ENCODE data around the gene CEACAM8. TPM values are rescaled to one million over a fixed set of nuclear protein-coding genes. Genes with fewer than 3 reads are reported as not detected.
"Not testable (repeated sequence)": the region's sequence is repeated elsewhere in the genome, so short reads cannot be mapped to it uniquely, and the experiment has no call there.

CEACAM8 gene
- total RNA-seq, 1 donor from 2014 or later, result not detected

DNA sequence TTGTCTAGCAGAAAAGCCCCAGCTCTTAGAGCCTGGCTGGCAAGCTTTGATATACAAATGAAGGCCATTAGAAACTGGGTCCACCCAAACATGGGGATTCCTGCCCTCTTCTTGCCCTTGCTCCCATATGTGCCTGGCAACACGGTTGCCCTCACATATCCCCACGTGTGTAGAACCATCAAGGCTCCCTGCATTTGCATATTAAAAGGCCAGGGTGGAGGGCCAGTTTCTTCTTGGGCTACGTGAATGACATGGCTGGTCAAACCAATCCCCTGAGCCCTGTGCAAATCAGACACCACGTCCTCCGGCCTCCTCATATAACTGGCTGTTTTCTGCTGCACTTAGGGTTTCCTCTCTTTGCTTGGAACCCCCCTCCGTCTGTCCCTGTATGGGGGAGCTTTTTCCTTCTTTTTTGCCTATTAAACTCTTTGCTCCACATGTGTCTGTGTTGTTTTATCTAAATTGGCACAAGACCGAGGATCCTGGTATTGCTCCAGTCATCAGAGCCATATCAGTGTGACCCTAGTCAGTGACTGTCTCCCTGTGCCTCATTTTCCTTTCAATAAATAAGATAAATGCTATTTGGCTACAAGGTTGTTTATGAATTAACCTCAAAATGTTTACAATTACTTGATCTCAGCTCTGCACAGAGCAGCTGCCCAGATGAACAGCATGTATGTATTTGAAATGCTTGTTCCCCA is 36.1 kb downstream of the CEACAM8 start:
- no peaks in the 10 kb centered on the region for H3K4me1 Mint-ChIP-seq
- H3K27me3 Mint-ChIP-seq (ENCODE audit: low read depth), result peaks cover 12% of the 10 kb centered on the region
- H3K4me3 Mint-ChIP-seq, result no peak overlapping the region
- no peak overlapping the region for H3K27ac Mint-ChIP-seq
- H3K36me3 Mint-ChIP-seq, result no peaks in the 10 kb centered on the region
- TF ChIP-seq, protein P1, sequence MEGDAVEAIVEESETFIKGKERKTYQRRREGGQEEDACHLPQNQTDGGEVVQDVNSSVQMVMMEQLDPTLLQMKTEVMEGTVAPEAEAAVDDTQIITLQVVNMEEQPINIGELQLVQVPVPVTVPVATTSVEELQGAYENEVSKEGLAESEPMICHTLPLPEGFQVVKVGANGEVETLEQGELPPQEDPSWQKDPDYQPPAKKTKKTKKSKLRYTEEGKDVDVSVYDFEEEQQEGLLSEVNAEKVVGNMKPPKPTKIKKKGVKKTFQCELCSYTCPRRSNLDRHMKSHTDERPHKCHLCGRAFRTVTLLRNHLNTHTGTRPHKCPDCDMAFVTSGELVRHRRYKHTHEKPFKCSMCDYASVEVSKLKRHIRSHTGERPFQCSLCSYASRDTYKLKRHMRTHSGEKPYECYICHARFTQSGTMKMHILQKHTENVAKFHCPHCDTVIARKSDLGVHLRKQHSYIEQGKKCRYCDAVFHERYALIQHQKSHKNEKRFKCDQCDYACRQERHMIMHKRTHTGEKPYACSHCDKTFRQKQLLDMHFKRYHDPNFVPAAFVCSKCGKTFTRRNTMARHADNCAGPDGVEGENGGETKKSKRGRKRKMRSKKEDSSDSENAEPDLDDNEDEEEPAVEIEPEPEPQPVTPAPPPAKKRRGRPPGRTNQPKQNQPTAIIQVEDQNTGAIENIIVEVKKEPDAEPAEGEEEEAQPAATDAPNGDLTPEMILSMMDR (IDR thresholded peaks at IDR 0.05; ENCODE audit: unreplicated experiment), result no peak
- DNase-seq (ENCODE audit: low spot score in 2 of 2, unreplicated experiment in 2 of 2), result no peak
- no peaks in the 10 kb centered on the region for H3K9me3 Mint-ChIP-seq

DNA sequence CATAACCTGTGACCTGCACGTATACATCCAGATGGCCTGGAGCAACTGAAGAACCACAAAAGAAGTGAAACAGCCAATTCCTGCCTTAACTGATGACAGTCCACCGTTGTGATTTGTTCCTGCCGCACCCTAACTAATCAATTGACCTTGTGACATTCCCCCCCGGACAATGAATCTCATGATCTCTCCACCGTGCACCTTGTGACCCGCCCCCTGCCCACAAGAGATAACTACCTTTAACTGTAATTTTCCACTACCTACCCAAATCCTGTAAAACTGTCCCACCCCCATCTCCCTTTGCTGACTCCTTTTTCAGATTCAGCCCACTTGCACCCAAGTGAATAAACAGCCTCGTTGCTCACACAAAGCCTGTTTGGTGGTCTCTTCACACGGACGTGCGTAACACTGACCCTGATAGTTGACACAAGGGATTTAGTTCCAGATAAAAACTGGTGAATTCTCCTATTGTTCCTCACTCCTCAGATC is 37.3 kb downstream of the CEACAM8 start:
- not testable (repeated sequence) for H3K36me3 Mint-ChIP-seq; H3K9me3 Mint-ChIP-seq; H3K27ac Mint-ChIP-seq; H3K4me1 Mint-ChIP-seq; H3K4me3 Mint-ChIP-seq; DNase-seq (ENCODE audit: low spot score in 2 of 2, unreplicated experiment in 2 of 2)
- H3K27me3 Mint-ChIP-seq (ENCODE audit: low read depth), result peaks cover 10% of the 10 kb centered on the region

DNA sequence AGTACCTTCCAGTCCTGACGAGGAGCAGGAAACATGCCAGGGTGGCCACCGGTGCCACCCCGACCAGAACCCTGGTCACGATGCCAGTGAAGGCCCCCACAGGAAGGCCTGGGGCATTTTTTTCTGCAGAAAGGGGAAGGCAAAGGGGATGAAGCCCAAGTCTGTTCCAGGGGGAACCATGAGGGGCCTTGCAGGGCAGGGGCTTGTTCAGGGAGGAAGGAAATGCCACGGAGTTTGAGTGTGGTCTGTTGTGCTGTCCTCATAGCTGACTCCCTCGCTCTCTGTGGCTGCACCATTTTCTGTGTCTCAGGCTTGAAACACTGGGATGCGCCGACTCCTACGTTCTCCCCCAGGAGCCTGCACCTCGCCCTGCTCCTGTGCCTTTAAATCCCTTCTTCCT is 38.9 kb downstream of the CEACAM8 start:
- no peak for DNase-seq (ENCODE audit: low spot score in 2 of 2, unreplicated experiment in 2 of 2)
- H3K9me3 Mint-ChIP-seq, result no peaks in the 10 kb centered on the region
- H3K36me3 Mint-ChIP-seq, result no peaks in the 10 kb centered on the region
- peaks cover 2% of the 10 kb centered on the region for H3K27me3 Mint-ChIP-seq (ENCODE audit: low read depth)
- TF ChIP-seq, protein P1 (IDR thresholded peaks at IDR 0.05; ENCODE audit: unreplicated experiment), result no peak
- H3K27ac Mint-ChIP-seq, result no peak overlapping the region
- H3K4me1 Mint-ChIP-seq, result no peaks in the 10 kb centered on the region
- no peak overlapping the region for H3K4me3 Mint-ChIP-seq

DNA sequence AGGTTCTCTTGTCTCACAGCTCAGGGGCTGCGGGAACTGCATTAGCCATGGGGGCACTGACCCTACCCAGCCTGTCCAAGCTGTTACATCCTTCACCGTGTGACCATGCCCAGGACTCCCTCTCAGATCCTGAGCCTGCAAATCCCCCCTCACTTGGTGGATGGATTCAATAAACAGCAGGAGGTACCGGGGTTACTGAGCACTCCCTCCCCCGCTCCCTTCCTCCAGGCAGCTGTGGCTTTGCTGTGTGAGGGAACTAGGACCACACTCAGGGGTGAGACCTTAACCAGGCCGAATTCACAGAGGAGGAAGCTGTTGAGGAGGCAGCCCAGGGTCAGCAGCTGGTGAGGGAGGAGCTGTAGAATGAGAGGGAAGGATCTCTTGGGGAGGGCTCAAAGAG is 39.4 kb downstream of the CEACAM8 start:
- H3K27ac Mint-ChIP-seq, result no peak overlapping the region
- no peak for DNase-seq (ENCODE audit: low spot score in 2 of 2, unreplicated experiment in 2 of 2)
- H3K27me3 Mint-ChIP-seq (ENCODE audit: low read depth), result peaks cover 2% of the 10 kb centered on the region
- no peak overlapping the region for H3K4me3 Mint-ChIP-seq
- TF ChIP-seq, protein P1 (IDR thresholded peaks at IDR 0.05; ENCODE audit: unreplicated experiment), result no peak
- no peaks in the 10 kb centered on the region for H3K9me3 Mint-ChIP-seq
- H3K36me3 Mint-ChIP-seq, result no peaks in the 10 kb centered on the region
- no peaks in the 10 kb centered on the region for H3K4me1 Mint-ChIP-seq

DNA sequence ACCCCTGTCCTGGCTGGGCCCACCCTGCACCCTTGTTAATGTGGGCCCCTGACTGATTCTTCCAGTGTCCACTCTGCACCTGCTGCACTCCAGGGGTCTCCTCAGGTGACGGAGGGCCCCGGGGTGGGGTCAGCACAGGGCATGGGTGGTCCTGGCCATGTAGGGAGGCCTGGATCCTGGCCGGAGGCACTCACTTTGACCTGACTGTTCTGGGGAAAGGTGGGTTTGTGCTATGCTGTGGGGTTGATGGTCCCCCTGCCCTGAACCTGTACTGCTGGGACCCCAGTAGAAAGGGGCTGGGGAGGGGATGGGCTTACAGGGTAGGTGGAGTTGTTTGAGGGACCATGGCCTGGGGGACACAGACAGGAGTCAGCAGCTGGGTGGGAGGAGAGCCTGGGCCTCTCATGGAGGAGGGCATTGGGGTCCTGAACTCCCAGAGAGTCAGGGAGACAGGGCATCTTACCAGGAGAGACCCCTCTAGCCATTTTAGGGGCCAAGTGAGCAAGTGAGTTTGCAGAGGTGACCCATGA is 40.6 kb downstream of the CEACAM8 start:
- H3K36me3 Mint-ChIP-seq, result no peaks in the 10 kb centered on the region
- H3K4me3 Mint-ChIP-seq, result no peak overlapping the region
- H3K27ac Mint-ChIP-seq, result no peak overlapping the region
- TF ChIP-seq, protein P1 (IDR thresholded peaks at IDR 0.05; ENCODE audit: unreplicated experiment), result no peak
- peak in 1 of 2 experiments; percentile 6 for DNase-seq (ENCODE audit: low spot score in 2 of 2, unreplicated experiment in 2 of 2)
- H3K27me3 Mint-ChIP-seq (ENCODE audit: low read depth), result peaks cover 2% of the 10 kb centered on the region
- no peaks in the 10 kb centered on the region for H3K4me1 Mint-ChIP-seq
- H3K9me3 Mint-ChIP-seq, result peaks cover 5% of the 10 kb centered on the region

DNA sequence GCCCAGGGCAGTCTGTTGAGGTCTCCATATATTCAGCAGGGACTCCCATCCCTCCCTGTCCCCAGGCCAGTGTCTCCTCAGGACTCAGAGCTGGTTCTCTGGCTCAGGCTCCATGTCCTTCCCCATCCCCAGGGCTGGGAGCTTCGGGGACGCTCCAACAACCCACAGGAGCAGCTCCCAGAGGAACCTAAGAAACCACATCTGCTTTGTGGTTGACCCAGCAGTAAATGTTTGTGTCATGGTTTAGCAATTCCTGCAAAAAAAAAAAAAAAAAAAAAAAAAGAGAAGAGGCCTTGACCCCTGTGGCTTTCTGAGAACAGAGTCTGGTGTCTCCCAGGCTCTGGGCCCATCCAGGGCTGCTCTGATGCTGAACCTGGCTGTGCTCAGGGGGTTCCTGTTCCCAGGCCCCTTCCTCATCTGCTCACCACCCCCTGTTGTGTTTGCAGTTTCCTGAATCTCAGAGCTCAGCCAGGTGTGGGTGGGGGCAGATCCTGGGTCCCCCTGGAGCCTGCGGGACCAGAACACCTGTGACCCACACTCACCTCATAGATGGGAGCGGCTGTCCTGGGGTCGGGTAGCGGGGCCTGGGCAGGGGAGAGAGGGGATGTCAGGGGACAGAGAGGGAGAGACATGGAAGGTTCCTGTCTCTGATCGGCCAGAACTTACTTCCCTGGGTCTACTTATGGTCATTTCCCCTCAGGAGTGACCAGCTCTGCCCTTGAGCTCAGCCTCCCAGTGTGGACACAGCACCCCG is 41.3 kb downstream of the CEACAM8 start:
- H3K4me3 Mint-ChIP-seq, result no peak overlapping the region
- peaks cover 2% of the 10 kb centered on the region for H3K27me3 Mint-ChIP-seq (ENCODE audit: low read depth)
- peak in 1 of 2 experiments; percentile 31 for DNase-seq (ENCODE audit: low spot score in 2 of 2, unreplicated experiment in 2 of 2)
- no peaks in the 10 kb centered on the region for H3K36me3 Mint-ChIP-seq
- H3K27ac Mint-ChIP-seq, result no peak overlapping the region
- H3K9me3 Mint-ChIP-seq, result peaks cover 11% of the 10 kb centered on the region
- TF ChIP-seq, protein P1 (IDR thresholded peaks at IDR 0.05; ENCODE audit: unreplicated experiment), result no peak
- H3K4me1 Mint-ChIP-seq, result no peaks in the 10 kb centered on the region
